ENCODE measurements around the gene SLC13A3.
A peak's percentile ranks its signal among the peaks of the same experiment; 100 is the strongest.

Gene SLC13A3, protein sequence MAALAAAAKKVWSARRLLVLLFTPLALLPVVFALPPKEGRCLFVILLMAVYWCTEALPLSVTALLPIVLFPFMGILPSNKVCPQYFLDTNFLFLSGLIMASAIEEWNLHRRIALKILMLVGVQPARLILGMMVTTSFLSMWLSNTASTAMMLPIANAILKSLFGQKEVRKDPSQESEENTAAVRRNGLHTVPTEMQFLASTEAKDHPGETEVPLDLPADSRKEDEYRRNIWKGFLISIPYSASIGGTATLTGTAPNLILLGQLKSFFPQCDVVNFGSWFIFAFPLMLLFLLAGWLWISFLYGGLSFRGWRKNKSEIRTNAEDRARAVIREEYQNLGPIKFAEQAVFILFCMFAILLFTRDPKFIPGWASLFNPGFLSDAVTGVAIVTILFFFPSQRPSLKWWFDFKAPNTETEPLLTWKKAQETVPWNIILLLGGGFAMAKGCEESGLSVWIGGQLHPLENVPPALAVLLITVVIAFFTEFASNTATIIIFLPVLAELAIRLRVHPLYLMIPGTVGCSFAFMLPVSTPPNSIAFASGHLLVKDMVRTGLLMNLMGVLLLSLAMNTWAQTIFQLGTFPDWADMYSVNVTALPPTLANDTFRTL

DNA sequence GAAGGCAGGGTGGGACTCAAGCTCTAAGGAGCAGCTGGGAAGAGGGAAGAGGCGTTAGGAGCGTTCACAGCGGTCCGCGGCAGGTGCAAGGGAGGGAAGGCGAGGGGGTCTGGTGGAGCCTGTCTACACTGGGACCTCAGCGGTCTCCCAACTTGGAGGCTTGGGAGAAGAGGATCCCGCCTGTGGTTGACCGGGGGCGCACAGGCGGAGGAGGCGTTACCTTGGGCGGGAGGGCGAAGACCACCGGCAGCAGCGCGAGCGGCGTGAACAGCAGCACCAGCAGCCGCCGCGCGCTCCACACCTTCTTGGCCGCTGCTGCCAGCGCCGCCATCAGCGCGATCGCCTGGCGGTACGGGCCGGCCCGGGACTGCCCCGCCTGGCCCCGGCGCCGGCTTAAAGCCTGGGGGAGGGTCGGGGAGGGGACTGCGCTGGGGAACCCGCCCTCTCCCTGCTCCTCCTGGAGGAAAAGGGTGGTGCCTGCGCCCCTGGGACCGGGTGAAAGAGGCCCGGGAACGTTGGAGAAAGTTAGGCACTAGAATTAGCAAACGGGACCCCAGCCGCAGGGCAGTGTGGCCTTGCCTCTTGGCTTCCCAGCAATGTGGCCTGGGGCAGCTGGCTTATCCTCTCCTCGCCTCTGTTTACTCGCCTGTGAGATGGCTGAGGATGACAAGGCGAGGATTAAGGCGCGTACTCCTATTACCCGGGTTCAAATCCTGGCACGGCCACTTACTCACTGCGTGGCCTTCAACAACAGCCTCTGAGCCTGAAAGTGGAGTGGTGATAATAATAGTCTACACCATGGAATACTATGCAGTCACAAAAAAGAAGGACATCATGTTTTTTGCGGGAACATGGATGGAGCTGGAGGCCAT lies at the start of gene SLC13A3:
Gene SLC13A3, minus strand, starts transcription at position 369 of the 872 bp plus-strand sequence. Its CDS starts 38 bp downstream, at position 331.
- no peak for DNase-seq (ENCODE audit: low read depth)
- H3K4me3 ChIP-seq (ENCODE audit: low read depth, low read length) = no peak within 1 kb of the TSS
- TF ChIP-seq CTCF (IDR thresholded peaks at IDR 0.05; ENCODE audit: insufficient read depth, low read depth, low read length, missing control alignments) = no peak

DNA sequence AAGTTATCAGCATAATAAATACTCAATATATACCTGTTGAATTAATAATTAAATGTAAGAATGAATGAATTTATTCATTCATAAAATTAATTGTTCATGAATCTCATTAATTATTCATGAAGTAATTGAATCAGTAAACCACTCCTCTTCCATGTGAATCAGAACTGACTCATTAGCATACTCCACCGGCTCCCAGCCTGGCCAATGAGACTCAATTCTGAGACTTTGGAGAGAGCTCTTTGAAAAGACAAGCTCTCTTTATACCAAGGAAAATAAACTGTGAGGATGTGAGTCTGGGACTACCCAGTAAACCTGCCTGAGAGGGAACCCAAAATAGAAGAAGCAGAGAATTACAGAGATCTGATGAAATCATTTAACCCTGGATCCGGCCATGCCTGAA lies 49.8 kb upstream of the SLC13A3 start:
- no peak overlapping the region for H3K4me3 ChIP-seq (ENCODE audit: low read depth, low read length)
- no peak for TF ChIP-seq CTCF (IDR thresholded peaks at IDR 0.05; ENCODE audit: insufficient read depth, low read depth, low read length, missing control alignments)
- DNase-seq (ENCODE audit: low read depth) = no peak

DNA sequence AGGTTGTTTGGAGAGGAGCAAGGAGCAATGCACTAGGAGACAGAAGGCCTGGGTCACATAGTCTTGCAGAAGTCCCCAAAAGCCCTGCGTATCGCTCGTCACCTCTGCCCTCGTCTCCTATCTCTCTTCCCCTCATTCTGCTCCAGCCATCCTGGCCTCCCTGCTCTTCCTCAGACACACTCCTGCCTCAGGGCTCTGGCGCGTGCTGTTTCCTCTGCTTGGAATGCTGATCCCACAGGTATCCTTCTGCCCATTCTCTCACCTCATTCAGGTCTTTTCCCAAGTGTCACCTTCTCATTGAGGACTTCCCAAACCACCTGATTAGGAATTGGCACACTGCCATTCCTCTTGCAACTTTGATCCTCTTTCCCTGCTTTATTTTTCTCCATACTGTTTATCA lies 49.2 kb upstream of the SLC13A3 start:
- H3K4me3 ChIP-seq (ENCODE audit: low read depth, low read length) = no peak overlapping the region
- DNase-seq (ENCODE audit: low read depth) = no peak
- TF ChIP-seq CTCF (IDR thresholded peaks at IDR 0.05; ENCODE audit: insufficient read depth, low read depth, low read length, missing control alignments) = no peak

DNA sequence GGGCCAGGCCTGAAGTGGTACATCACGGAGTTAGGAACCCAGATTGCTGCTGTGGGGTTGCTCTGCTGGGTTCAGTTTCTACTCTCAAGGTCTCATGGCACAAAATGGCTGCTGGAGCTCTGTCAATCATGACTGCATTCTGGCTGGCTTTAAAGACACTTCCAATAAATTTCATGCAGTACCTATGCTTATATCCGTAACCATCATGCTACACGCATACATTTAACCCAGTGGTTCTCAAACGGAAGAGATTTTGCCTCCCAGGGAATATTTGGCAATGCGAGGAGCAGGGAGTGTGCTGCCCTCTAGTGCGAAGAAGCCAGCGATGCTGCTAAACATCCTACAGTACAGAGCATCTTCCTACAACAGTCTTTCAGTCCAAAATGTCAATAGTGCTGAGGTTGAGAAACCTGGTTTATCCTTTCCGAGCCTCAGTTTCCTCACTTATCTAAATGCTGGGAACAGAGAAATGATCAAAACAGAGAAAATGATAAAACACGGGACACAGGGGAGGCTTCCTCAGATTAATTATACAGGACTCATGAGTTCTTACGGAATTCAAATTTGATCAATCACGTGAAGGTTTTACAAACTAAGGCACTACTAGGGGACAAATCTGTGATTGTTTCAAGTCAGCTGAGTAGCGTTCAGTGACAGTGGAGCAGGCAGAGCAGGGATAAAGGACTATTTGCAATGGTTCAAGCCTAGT lies 48.5 kb upstream of the SLC13A3 start:
- DNase-seq (ENCODE audit: low read depth) = peak; percentile 20
- peak; percentile 39 for TF ChIP-seq CTCF (IDR thresholded peaks at IDR 0.05; ENCODE audit: insufficient read depth, low read depth, low read length, missing control alignments)
- H3K4me3 ChIP-seq (ENCODE audit: low read depth, low read length) = no peak overlapping the region

DNA sequence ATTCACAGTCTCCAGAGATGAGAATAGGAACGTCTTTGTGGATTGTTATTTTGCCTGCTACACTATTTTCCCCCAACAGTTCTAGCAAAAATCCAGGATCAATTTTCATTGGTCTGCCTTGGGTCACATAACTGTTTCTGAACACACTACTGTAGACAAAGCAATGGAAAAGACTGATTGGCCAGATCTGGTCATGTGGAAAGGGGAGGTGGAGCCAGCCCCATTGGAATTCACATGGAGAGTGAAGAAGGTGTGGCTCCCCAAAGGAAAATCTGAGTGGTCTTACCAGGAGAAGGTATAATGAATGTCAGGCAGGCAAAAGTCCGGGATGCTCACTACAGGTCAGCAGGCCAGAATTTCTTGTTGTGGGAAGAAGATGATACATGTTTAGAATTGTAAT lies 47.5 kb upstream of the SLC13A3 start:
- TF ChIP-seq CTCF (IDR thresholded peaks at IDR 0.05; ENCODE audit: insufficient read depth, low read depth, low read length, missing control alignments) = no peak
- H3K4me3 ChIP-seq (ENCODE audit: low read depth, low read length) = no peak overlapping the region
- DNase-seq (ENCODE audit: low read depth) = no peak

- no peak for DNase-seq (ENCODE audit: low read depth)
- no peak for TF ChIP-seq CTCF (IDR thresholded peaks at IDR 0.05; ENCODE audit: insufficient read depth, low read depth, low read length, missing control alignments)
- no peak overlapping the region for H3K4me3 ChIP-seq (ENCODE audit: low read depth, low read length)
Observed at GRCh38 chr20:46696791-46697279, 45.6 kb upstream of the SLC13A3 start.

Data from GM12865 (cell line).